ENCODE measurements around the gene SPRY1.

Gene SPRY1

DNA sequence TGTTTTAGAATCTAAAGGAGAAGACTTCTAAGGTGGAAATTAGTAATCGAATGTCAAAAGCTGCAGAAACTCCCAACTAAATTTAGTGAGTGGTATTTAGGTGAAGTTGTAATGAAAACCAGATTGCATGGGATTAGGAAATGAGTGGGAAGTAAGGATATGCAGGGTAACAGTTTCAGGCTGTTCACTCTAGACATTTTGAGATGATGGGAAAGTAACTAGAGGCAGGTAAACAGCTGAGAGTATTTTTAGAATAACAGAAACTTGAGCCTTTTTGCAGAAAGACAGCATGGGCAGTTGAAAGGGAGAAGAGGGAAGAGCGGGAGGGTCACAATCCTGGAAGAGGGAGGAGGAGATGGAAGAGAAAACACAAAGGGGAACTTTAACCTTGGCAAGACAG, 12.7 kb downstream of the SPRY1 start:
- no peak for DNase-seq (ENCODE audit: low spot score)

DNA sequence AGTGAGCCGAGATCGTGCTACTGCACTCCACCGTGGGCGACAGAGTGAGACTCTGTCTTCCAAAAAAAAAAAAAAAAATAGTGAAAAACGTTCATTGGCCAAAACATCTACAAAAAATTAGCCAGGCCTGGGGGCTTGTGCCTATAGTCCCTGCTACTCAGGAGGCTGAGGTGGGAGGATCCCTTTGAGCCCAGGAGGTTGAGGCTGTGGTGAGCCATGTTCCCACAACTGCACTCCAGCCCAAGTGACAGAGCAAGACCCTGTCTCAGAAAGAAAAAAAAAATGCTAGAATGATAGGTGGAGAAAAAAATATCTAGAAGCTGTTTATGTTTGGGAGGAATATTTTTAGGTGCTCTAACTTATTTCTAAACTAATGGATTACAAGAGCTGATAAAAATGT, 14.9 kb downstream of the SPRY1 start:
- no peak for DNase-seq (ENCODE audit: low spot score)

DNA sequence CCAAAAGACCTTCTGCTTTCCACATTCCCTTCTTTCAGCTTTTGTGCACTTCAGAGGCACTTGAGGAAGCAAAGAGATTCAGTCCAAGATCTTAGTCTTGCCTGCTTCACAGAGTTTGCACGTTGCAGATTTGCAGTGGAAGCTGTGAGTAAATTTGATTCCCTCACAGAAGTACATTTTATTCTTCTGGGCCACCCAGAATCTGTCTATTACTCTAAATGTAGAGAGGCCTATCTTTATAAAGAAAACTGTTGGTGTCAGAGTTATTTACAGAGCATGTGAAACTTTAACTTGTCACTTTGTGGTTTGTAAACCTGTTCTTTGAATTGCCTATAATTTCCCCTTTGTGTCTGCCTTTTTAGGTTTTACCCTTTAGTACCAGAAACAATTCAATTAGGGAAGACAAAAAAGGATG, 15.5 kb downstream of the SPRY1 start:
- DNase-seq (ENCODE audit: low spot score) = no peak

DNA sequence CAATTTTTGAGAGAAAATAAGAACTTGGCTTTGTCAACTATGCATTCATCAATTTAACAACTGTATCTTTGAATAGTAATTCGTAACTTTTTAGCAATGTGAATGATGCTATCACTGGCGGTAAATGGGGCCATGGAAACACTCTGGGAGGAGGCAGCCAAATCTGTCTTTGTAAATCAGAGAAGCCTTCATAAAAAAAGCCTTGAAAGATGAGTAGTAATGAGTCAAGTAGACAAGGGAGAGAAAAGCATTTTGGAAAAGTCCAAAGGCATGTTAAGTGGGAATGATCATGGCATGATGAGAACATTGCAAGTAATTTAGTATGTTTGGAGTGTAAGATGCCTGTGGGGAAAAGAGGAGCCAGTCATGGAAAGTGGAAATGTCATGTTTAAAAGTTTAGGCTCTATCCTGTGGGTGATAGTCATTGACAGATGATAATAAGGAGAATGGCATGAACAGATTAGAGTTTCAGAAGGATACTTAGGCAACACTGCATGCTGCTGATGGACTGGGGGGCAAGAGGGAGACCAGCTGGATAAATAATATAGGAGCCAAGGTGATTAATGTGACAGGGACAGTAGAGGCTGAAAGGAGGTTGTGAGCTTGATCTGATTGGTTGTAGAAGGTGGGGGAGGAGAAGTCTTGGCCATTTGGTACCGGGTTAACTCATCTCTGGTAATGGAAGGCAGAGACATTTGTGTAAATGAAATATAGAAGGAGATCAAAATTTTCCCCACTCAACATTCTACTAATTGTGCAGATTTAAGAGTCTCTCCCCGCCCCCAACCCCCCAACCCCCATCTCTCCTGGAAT, 16.3 kb downstream of the SPRY1 start:
- DNase-seq (ENCODE audit: low spot score) = no peak

DNA sequence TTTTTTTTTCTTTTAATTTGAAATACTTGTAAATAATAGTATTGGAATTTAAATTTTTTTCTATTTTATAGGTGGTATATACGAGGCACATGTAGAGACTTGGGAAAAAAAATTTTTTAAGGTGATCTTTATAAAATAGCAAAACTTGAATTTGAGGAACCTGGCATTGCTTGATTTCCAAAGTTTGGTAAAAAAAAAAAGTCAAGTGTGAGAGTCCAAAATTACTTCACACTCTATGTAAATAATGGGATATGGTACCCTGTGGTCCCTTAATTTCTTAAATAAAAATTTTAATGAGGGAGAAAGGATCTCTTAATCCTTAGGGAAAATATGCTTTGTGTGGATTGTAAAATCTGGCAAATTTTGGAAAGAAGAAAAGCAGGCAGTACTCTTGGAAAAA, 19.0 kb downstream of the SPRY1 start:
- DNase-seq (ENCODE audit: low spot score) = no peak

DNA sequence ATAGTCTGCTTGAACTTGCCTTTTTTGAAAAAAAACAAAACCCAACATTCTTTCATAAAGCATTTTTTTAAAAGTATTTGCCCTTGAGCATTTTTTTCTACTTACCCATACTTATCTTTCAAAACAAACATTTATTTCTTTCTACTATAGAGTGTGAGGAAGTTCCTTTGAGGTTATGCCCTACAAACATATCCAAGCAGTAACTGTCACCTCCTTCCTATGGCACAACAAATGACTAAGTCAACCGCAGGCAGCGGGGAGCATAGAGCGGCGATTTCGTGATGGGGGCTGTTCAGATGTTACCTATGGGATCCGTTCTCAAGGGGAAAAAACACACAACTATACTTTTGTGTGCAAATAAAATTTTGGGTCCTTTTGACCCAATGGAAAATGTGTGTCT, 19.4 kb downstream of the SPRY1 start:
- peak; percentile 64 for DNase-seq (ENCODE audit: low spot score)

DNA sequence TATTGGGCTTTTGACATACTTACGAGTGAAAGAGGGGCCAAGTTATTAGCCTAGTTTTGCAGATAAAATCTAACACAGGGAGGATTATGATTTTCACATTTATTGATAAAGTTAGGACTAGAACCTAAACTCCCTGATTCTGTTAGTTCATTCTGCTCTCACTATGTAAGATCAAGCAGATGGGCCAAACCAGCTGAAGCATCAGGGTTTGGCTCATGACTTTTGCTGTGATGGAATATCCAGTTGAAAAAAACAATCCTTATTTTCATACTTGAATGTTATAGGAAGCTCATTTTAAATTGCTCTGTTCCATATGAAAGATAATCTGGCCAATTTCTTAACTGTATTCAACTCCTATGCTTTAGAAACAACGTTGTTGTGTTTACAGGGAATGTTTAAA, 21.2 kb downstream of the SPRY1 start:
- no peak for DNase-seq (ENCODE audit: low spot score)

DNA sequence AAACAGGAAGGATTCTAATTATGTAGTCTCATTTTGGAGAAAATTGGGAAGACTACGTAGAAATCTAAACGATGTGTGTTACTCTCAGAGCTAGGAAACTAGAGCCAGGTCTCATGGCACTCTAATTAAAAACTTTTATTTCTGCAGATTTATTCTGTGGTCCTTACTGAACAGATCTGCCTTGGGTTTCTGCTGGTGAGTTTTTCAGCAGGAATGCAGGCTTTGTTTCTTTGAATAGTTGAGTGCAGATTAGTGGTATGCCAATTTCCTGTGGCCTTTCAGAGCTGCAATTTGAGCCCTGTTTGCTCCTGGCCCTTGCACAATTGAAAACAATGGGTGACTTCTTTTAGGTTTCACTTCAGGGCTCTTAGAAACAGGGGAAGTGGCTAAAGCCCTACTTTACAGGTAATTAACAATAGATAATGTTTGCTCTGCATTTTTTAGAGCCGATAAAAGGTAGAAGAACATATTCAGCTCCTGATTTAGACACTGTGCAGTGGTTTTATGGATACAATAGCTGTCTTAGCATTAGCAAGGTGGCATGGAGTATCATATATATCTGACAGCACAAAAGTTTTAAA, 21.8 kb downstream of the SPRY1 start:
- peak; percentile 81 for DNase-seq (ENCODE audit: low spot score)

DNA sequence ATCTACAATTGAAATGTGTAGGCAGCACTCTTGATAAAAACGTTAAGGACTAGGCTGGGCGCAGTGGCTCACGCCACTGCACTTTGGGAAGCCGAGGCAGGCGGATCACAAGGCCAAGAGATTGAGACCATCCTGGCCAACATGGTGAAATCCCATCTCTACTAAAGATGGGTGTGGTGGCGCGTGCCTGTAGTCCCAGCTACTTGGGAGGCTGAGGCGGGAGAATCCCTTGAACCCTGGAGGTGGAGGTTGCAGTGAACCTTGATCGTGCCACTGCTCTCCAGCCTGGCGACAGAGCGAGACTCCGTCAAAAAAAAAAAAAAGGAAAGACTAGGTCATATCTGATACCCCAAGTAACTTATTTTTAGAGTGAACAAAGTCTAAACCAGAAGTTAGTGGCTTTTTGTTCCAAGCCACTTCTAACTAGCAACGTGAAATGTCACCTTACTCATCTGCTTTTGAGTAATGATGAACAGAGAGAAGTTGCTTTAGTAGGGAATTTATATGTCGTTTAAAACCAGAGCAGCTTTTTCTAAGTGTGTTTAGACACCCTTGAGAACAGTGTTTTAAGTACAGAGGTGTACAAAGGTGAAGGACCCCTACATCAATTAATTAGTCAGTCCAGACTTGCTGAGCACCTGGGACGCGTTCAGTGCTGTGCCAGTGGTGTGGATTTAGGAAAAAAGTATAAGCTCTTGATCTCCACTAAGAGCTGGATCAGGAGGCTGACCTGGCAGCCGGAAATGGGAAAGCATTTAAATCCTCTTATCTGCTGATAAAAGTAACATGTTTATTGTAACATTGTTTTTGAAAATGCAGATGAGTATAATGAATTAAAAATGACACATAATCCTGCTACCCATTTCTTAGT, 23.5 kb downstream of the SPRY1 start:
- DNase-seq (ENCODE audit: low spot score) = no peak

DNA sequence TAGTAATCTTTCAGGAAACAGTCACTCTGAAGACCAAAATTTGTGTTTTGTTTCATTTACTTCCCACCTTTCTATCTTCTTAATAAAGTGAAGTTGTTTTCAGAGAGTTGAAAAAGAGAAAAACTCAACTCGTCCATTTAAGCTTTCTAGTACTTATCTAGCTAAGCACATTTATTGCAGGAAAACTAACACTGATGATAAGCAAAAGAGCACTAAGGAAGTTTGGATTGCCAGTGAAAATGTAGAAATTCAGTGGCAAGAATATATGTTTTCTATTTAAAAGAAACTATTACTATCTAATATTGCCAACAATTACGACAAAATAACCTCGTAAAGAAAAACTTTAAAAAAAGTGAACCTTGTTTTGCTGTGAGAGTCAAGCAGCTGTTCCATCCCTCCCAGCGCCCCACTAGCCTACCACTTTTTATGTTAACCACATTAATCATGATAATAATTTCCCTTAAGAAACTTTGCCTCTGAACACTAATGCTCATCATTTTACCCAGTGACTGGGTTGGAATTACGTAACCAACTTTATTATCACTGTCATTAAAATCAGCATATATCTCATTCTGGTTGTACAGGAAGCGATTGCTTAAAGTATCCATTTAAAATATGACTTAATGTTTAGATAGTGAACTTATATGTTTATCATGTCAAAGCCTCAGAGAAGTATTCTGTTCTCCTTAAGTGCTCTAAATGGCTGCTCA, 24.8 kb downstream of the SPRY1 start:
- no peak for DNase-seq (ENCODE audit: low spot score)

DNA sequence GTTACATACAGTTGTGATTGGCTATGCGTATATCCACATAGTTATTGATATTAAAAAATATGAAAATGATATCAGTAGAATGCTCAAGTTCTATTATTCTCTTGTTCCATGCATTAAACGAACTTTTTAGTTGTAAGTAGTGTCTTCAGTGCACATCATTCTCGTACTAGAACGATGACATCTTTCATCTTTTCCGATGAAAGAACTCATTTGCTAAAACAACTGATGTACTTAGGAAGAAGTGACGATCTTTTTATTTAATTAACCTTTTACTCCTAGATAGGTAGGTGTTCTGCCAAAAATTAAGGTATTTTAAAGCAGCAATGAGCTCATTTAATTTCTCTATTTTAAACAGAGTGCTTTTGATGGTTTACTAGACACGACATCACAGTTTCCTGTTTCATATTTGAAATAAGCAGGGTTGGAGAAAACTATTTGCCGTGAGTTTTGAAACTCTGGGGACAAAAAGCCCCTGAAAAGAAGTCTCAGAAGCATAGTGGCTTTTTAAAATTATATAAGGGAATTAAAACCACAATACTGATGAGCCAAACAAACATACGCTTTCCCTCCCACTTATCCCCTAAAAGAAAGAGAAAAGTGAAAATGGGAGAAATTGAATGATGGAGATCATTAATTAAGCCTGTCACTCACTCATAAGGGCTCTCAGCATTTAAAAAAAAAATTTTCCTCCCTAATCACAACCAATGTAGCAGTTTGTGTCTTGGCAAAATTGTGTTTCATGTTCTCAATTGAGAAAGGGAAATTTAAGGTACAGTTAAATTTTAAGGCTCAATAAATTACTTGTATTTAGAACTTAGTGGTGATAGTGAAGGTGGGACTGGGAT, 25.6 kb downstream of the SPRY1 start:
- no peak for DNase-seq (ENCODE audit: low spot score)

DNA sequence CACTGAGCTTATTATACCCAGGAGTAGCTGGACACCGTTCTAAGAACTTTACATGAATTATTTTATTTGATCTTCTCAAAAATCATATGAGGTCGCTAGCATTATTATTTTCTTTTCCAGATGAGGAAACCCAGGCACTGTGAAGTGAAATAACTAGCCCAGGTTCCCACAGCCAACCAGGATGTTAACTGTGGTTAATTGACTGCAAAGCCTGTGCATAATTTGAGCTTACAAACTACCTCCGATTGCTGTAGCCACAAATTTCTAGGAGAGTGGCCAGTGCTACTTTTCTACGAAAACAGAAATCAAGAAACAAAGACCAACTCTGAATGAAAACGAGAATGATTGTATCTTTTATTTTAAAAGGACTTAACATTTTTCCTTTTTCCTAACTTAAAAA, 27.2 kb downstream of the SPRY1 start:
- DNase-seq (ENCODE audit: low spot score) = no peak

DNA sequence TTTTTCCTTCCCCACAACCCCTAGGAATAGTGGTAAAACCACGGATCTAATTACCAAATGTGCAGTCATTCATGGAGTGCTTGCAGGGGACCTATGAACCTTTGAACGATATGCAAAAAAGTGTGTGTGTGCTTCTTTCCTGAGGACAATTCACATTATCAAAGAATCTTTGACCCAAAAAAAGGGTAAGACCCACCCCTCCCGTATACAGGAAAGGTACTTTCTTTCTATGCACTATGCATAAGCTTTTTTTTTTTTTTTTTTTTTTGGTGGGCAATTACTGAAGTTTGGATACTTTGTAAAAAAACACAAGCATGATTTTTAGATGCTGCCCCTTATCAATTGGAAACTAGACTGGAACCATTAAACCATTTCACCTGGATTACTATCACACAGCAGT, 31.4 kb downstream of the SPRY1 start:
- no peak for DNase-seq (ENCODE audit: low spot score)

DNA sequence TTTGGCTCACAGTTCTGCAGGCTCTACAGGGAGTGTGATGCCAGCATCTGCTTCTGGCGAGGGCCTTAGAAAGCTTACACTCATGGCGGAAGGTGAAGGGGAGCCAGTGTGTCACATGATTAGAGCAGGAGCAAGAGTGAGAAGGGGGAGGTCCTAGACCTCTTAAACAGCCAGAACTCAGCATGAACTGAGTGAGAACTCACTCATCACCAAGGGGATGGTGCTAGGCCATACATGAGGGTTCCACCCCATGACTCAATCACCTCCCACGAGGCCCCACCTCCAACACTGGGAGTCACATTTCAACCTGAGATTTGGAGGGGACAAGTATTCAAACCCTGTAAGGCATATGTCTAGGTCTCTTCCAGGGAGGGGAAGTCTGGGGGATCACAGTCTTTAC, 33.4 kb downstream of the SPRY1 start:
- DNase-seq (ENCODE audit: low spot score) = no peak

DNA sequence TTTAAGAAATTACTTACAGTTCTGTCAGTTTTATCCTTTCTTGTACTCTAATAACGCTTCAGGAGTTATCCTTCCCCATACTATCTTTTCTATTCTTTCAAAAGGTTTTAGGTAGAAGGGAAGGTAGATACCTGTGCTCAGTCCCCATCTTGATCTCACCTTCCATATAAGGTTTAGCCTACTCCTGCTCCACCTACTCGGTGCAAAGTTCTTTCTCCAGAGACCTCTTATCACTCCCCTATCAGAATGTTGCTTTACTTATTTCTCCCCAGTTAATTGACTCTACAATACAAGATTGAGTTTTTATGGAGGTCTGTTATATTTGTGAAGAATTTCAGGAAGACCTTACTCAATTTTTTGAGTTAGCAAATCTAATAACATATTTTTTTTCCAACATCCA, 33.9 kb downstream of the SPRY1 start:
- no peak for DNase-seq (ENCODE audit: low spot score)

DNA sequence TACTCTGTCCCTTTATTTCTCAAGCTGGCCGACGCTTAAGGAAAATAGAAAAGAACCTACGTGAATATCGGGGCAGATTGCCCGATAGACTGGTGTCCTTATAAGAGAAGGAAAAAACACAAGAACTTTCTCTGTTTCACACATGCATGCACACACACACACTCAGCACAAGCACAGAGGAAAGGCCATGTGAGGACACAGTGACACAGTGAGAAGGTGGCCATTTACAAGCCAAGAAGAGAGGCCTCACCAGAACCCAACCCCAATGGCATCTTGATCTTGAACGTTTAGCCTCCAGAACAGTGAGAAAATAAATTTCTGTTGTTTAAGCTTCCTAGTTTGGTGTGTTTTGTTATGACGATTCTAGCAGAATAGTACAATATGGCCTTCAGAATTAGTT, 37.0 kb downstream of the SPRY1 start:
- no peak for DNase-seq (ENCODE audit: low spot score)

DNA sequence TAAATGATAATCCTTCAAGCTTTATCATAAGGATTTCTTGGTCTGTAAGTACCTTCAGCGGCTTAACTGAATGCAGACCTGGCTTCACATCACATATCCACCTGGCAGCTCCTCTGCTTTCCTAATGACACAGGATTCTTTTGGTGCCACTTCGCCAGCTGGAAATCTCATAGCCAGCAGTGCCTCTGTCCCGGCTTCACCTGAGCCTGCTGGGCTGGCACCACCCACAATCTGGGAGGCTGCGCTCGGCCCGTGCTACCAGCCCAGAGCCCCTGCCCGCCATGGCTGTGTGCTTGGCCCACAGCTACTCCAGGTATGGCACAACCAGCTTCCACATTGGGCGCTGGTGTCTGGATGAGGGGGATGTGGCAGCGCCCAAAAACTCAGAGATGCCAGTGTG, 37.4 kb downstream of the SPRY1 start:
- no peak for DNase-seq (ENCODE audit: low spot score)

DNA sequence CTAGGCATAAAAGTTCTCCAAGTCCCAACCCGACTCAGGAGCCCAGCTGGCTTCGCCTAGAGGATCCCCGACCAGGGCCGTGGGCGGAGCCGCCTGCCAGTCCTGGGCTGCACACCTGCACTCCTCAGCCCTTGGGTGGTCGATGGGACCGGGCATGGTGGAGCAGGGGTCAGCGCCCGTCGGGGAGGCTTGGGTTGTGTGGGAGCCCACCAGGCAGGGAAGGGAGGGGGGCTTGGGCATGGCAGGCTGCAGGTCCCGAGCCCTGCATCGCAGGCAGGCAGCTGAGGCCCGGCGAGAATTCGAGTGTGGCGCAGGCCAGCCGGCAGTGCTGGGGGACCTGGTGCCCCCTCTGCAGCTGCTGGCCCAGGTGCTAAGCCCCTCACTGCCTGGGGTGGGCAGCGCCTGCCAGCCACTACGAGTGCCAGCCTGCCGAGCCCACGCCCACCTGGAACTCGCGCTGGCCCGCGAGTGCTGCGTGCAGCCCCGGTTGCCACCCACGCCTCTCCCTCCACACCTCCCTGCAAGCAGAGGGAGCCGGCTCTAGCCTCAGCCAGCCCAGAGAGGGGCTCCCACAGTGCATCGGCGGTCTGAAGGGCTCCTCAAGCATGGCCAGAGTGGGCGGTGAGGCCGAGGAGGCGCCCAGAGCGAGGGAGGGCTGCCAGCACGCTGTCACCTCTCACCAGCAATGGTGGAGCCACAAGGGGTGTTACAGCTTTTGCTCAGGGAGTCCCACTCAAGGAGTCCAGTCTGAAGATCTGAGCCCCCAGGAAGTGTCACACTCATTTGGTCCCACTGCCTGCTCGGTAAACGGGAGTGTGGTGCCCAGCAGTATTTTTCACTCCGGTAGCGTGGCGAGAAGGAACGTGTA, 38.9 kb downstream of the SPRY1 start:
- no peak for DNase-seq (ENCODE audit: low spot score)

DNA sequence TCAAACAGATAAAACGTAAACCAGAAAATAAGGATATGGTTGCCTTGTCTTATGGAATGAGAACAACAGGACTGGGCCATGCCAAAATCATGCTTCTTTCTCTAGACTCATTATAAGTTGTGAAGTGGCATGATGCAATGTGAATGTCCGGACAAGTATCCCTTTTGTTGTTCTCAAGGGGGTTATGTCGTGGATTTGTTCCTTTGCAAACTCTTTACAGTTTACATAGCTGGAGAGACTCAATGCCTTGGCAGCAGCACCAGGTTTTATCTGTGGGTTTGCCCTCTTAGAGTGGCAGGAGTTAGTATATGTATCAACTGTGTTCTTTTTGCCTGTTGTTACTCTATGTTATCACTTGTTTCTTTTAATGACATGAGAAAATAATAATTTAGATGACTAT, 41.4 kb downstream of the SPRY1 start:
- no peak for DNase-seq (ENCODE audit: low spot score)
